Neural cell (in vitro differentiated cells): ENCODE results near the gene KCNQ1OT1.

Experiments
- CTCF ChIP-seq: fragments of 450-650 bp; IDR thresholded peaks from 2 replicates; pipeline ENCODE4 v1.5.1; 2014; ENCODE audit warnings: antibody characterized with exemption, mild to moderate bottlenecking, moderate library complexity; ENCODE audit not compliant: poor library complexity, severe bottlenecking
- EZH2 ChIP-seq: fragments of 200-600, 300-800 bp; shearing (Covaris generic), sonication (generic); IDR thresholded peaks from 2 replicates; pipeline ENCODE4 v1.6.1; 2014; ENCODE audit warnings: antibody characterized with exemption, low read length, borderline replicate concordance, mild to moderate bottlenecking; ENCODE audit not compliant: insufficient read depth, poor library complexity, severe bottlenecking
- SMC3 ChIP-seq: fragments of 450-650 bp; conservative IDR thresholded peaks from 2 replicates; pipeline ENCODE4 v1.6.1; 2014; ENCODE audit warnings: antibody characterized with exemption, mild to moderate bottlenecking, moderate library complexity; ENCODE audit not compliant: poor library complexity

DNA sequence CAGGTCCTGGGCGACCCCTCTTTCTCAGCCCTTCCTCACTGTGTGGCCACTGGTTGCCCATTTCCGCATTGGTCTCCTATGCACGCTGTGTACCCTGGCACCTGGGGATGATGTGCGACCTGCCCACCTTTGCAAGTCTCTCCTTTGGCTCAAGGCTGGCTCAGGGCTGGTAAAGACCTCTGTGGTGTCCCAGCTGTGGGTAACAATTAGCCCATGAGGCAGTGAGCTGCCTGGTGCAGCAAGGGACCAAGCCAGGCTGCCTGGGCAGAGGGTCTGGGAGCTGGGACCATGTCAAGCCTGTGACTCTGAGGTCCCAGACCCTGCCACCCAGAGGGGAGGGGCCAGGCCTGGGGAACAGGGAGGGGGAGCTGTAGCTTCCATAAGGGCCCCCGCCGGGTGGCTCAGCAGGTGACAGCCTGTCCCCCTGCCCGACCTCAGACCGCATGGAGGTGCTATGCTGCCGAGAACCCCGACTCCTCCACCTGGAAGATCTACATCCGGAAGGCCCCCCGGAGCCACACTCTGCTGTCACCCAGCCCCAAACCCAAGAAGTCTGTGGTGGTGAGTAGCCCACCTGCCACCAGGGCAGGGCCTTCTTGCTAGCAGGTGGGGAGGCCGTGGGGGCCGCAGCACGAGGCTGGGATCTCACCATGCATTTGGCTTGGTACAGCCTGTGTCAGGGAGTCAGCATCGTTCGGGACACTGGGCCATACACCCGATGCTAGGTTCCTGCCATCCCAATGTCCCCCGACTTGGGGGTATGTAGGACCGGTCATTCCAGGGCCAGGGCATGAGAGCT, 112.5 kb downstream of the KCNQ1OT1 start:
- TF ChIP-seq CTCF (no peak), EZH2 (no peak), SMC3 (no peak)
